ENCODE results near the gene ZC3H18.

GRCh38 chr16:88673716-88674379, 103.6 kb downstream of the ZC3H18 start:
- TF ChIP-seq ARNT (IDR thresholded peaks at IDR 0.05) (no peak), BHLHE40 (IDR thresholded peaks at IDR 0.05; ENCODE audit: borderline replicate concordance) (no peak), ELF4 (IDR thresholded peaks at IDR 0.05) (no peak), CTBP1 (IDR thresholded peaks at IDR 0.05; ENCODE audit: borderline replicate concordance) (no peak), SUZ12 (IDR thresholded peaks at IDR 0.05) (no peak), FOXM1 (IDR thresholded peaks at IDR 0.05; ENCODE audit: borderline replicate concordance) (no peak), FOXK2 (IDR thresholded peaks at IDR 0.05) (no peak), FOXA1 (IDR thresholded peaks at IDR 0.05) (no peak)

All from HEK293T (cell line).